GM13976 (cell line): Measurements from ENCODE around the gene ADAMTS2.

ENCODE experiments used
- DNase-seq: peaks from one replicate; pipeline ENCODE4 v3.0.0; 2012; ENCODE audit warnings: low spot score
- in situ Hi-C: fragments of 300-500 bp; cut with MboI; formaldehyde crosslinking; loops from one replicate; pipeline ENCODE4 v1.12.0; 2022; ENCODE audit warnings: low sequenced_read_pairs, mixed read lengths, inconsistent platforms; ENCODE audit not compliant: unreplicated experiment
- TF ChIP-seq, protein P1 (sequence below): IDR thresholded peaks from 2 replicates; pipeline ENCODE4 v1.5.1; 2012; ENCODE audit warnings: borderline replicate concordance, mild to moderate bottlenecking; ENCODE audit not compliant: insufficient read depth; ENCODE audit errors: extremely low read depth, missing control alignments, control extremely low read depth

ADAMTS2 gene

DNA sequence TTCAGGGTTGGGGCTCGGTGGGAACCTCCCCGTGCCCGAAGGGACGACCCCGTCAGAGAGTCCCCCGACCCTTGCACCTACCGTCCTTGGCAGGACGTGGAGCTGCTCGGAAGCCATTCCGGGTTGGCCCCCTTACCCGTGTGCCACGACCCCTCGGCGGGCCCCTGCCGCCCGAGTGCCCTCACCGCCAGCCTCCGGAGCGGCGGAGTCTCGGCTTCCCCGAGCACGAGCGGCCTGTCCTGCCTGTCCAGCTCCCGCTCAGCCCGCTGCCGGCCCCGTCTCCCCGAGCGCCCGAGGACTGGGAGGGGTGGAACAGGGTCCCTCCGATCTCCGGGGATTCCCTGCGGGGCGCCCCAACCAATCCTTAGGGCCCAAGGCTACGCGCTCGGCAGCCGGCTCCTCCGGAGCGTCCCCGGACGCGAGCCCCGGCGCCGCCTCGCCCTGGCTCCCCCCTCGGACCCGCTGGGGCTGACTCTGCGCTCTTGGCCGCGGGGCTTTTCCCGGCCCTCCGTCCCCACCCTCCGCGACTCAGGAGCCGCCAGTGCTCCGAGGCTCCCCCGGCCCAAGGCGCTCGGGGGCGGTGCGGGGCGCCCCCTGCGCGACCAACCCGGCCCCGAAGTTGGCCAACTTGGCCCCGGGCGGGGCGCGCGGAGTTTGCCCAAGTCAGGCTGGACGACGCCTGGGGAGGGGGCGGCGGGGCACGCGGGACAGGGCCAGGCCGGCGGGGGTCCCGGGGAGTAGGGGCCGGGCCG lies 654 bp downstream of the ADAMTS2 start:
- DNase-seq, result no peak
- TF ChIP-seq, protein P1, sequence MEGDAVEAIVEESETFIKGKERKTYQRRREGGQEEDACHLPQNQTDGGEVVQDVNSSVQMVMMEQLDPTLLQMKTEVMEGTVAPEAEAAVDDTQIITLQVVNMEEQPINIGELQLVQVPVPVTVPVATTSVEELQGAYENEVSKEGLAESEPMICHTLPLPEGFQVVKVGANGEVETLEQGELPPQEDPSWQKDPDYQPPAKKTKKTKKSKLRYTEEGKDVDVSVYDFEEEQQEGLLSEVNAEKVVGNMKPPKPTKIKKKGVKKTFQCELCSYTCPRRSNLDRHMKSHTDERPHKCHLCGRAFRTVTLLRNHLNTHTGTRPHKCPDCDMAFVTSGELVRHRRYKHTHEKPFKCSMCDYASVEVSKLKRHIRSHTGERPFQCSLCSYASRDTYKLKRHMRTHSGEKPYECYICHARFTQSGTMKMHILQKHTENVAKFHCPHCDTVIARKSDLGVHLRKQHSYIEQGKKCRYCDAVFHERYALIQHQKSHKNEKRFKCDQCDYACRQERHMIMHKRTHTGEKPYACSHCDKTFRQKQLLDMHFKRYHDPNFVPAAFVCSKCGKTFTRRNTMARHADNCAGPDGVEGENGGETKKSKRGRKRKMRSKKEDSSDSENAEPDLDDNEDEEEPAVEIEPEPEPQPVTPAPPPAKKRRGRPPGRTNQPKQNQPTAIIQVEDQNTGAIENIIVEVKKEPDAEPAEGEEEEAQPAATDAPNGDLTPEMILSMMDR, result no peak
- in situ Hi-C loops, result no loop called here

DNA sequence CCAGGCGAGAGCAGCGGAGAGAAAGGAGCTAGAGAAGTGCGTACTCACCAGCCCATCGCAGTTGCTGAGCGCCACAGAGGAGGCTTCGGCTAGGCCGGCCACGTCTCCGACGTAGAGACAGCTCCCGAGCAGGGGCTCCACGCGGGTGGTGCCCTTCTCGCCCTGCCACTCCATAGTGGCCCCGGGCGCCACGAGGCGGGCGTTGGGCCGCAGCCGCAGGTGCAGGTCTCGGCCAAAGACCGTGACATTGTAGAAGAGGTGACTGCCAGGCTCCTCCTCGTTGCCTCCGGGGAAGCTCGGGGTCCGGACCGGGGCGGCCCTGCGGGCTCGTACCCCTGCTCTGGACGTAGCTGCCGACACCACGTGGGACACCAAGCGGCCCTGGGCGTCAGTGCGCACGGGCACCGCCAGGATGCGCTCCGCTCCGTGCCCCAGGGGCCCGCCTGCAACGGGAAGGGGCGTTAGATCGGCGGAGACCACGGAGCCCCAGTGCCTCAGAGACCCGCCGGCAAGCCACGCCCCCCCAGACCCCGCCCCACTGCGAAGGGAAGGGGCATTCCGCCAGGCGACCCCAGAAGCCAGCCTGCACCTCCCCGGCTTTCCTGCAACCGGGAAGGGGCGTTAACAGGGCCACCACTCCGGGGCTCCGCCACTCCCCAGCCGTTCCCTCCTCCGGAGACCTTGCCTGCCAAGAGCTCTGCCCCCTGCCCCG lies 1.4 kb downstream of the ADAMTS2 start:
- in situ Hi-C loops, result no loop called here
- no peak for DNase-seq
- TF ChIP-seq, protein P1, result no peak

DNA sequence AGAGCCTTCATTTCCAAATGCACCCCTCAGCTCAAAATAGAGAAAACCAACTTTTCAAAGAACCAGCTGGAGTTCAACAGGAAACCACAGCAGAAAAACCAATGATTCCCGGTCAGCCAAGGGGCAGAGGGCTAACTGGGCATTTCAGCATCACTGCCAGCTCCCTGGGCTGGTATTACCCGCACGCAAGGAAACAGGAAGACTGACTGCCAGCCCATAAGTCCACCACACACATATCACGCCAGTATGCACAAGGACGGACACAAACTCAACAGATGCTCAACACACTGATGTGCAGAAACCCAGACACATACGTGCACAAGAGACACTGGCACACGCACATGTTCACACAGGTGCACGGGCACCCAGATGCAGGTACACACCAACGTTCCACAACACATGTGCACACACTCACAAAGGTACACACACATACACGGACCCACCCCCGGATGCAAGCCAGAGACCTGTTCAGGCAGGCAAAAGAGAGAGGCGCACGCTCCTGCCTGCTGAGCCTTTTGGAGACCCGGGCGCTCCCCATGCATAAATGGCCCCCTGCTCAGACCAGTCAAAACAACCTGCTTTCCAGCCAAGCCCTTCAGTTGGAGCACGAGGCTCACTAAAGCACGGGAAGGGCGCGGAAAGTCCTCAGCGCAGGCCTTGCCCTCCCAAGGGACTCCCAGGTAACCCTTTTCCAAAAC lies 2.1 kb downstream of the ADAMTS2 start:
- TF ChIP-seq, protein P1, result no peak
- in situ Hi-C loops, result no loop called here
- no peak for DNase-seq

DNA sequence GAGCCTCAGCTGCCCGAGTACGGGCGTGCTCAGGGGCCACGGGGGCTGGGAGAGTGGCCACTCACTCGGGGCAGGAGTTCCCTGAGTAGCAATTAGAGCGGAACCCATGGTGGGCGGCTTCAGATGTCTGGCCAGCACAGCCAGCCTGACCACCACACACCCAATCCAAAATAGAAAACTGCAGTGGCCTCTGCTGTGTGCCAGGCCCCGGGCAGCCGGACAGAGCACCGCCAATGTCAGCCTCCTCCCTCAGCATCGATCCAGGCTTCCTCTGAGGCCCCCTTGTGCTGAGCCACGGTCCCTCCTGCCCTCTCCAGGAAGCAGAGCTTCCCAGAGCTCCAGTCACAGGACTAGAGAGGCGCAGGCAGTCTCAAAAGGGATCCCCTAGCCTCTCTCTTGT lies 2.7 kb downstream of the ADAMTS2 start:
- in situ Hi-C loops, result no loop called here
- TF ChIP-seq, protein P1, result no peak
- DNase-seq, result no peak

DNA sequence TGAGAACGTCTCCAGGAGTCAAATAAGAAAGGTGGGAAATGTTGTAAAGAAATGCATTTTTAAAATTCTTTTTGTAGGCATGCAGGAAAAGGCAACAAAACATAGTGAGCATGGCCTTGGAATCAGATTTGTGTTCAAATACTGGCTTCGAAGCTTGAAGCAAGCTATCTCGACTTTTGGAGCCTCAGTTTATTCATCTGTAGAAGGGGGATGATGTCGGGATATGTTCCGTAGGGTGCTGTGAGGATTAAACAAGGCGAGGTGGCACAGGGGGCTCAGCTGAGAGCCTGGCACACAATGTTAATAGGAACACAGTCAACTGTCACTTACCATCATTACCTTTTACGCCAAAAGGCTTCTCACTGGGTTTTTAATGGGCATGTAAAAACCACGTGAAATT lies 4.8 kb downstream of the ADAMTS2 start:
- DNase-seq, result no peak
- in situ Hi-C loops, result no loop called here
- TF ChIP-seq, protein P1, result no peak

DNA sequence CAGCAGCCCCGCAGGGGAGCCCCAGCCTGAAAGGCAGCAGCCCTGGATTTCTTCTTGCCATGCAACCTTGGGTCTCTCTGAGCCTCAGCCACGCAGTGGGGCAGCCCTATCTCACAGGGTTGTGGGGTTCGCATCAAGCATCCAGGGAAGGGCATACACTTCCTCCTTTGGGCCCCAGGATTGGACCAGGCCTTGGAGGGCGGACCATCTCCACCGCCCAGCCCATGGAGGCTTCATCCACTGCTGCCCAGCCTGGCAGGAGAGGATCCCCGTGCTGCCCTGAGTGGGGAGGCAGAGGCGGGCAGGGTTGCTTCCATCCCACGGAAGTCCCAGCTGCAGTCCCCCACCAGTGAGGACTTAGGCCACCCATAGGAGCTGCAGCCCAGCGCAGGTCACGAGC lies 5.3 kb downstream of the ADAMTS2 start:
- TF ChIP-seq, protein P1, result no peak
- in situ Hi-C loops, result no loop called here
- no peak for DNase-seq
